K562 (cell line): ENCODE measurements around the gene RABGAP1L. TPM values are rescaled to one million over a fixed set of nuclear protein-coding genes. Genes with fewer than 3 reads are reported as not detected.

Experiments used
- ATAC-seq: fragments of 200-7000 bp; cut with Tn5 transposase; 3 replicates; pipeline ENCODE4 v1.9.1; 2020; ENCODE audit warnings: moderate library complexity
- BruUV-seq: library from RNA; stranded (reverse); fragments of 400-500 nt; replicated peaks from 2 replicates; lab custom pipeline; 2021; lab: Mats Ljungman, UMichigan
- CTCF ChIA-PET: fragments of 300-600 bp; formaldehyde crosslinking; extraction: SDS; loops from one replicate; lab custom pipeline; 2021; ENCODE audit warnings: low intra/inter-chr PET ratio; lab: Yijun Ruan, JAX
- POLR2A ChIA-PET: fragments of 300-600, 350-650 bp; sonication (Branson Sonifier 250); formaldehyde crosslinking; extraction: SDS; loops from one replicate; lab custom pipeline; 2021; ENCODE audit warnings: antibody characterized with exemption, inconsistent platforms; lab: Yijun Ruan, JAX
- DNase-seq, 4 experiments: peaks; one replicate each; pipeline versions ENCODE4 v3.0.0 to v3.0.0-alpha.2; 2011 to 2018; ENCODE audit warnings: low spot score in 3 of 4, mixed read lengths in 3 of 4; ENCODE audit errors: extremely low read depth in 1 of 4
- FAIRE-seq: peaks from 2 replicates; lab custom pipeline; 2011; peaks lifted over from hg19 to GRCh38; lab: Jason Lieb, UNC
- H2AFZ ChIP-seq: 2 replicates; pipeline ENCODE4 v1.6.0; 2011; ENCODE audit warnings: low read depth, low read length, control low read depth, inconsistent platforms
- H3K27ac ChIP-seq: fragments of 200-600 bp; 3 replicates; pipeline ENCODE4 v1.8.0; 2011; ENCODE audit warnings: low read depth, mild to moderate bottlenecking, control low read depth, inconsistent platforms, low read length, moderate library complexity, mixed read lengths; ENCODE audit errors: extremely low read depth
- H3K27me3 ChIP-seq, 2 experiments: fragments of 300-600 bp in 1 of 2; 2 replicates in 1 of 2; 3 replicates in 1 of 2; pipeline versions ENCODE4 v1.6.0 to v1.8.0; 2011; ENCODE audit warnings: inconsistent platforms in 2 of 2, low read length in 2 of 2, mild to moderate bottlenecking in 1 of 2, mixed read lengths in 1 of 2, moderate library complexity in 1 of 2; ENCODE audit not compliant: control insufficient read depth in 2 of 2, insufficient read depth in 2 of 2
- H3K36me3 ChIP-seq: fragments of 300-600 bp; 3 replicates; pipeline ENCODE4 v1.8.0; 2011; ENCODE audit warnings: mild to moderate bottlenecking, low read length, inconsistent platforms; ENCODE audit not compliant: control insufficient read depth, insufficient read depth
- H3K4me1 ChIP-seq, 2 experiments: fragments of 200-600 bp in 1 of 2; replicated peaks in 1 of 2; 2 replicates in 1 of 2; 3 replicates in 1 of 2; pipeline versions ENCODE4 v1.5.1 to v1.8.0; 2011; ENCODE audit warnings: inconsistent platforms in 2 of 2, low read length in 2 of 2, mild to moderate bottlenecking in 1 of 2, mixed read lengths in 1 of 2, moderate library complexity in 1 of 2; ENCODE audit not compliant: control insufficient read depth in 2 of 2, insufficient read depth in 2 of 2
- H3K4me2 ChIP-seq: 2 replicates; pipeline ENCODE4 v1.6.1; 2011; ENCODE audit warnings: low read length, control low read depth, inconsistent platforms, mixed read lengths; ENCODE audit not compliant: insufficient read depth
- H3K4me3 ChIP-seq: fragments of 200-600 bp; sonication (generic), shearing (Covaris generic); 2 replicates; pipeline ENCODE4 v1.5.1; 2016; ENCODE audit warnings: control low read depth, inconsistent platforms
- H3K79me2 ChIP-seq: fragments of 200-600 bp; 3 replicates; pipeline ENCODE4 v1.8.0; 2011; ENCODE audit warnings: low read length, inconsistent platforms; ENCODE audit not compliant: control insufficient read depth, insufficient read depth
- H3K9ac ChIP-seq, 2 experiments: 2 replicates each; pipeline versions ENCODE4 v1.6.0 to v1.6.1; 2011; ENCODE audit warnings: low read depth in 2 of 2, low read length in 2 of 2, control low read depth in 1 of 2, inconsistent platforms in 1 of 2, mild to moderate bottlenecking in 1 of 2, mixed read lengths in 1 of 2; ENCODE audit not compliant: insufficient read depth in 1 of 2
- H3K9me1 ChIP-seq: one replicate; pipeline ENCODE4 v1.6.0; 2011; ENCODE audit warnings: inconsistent platforms, mild to moderate bottlenecking, low read length, moderate library complexity; ENCODE audit not compliant: control insufficient read depth, insufficient read depth
- H3K9me3 ChIP-seq: replicated peaks from 2 replicates; pipeline ENCODE4 v1.5.1; 2011; ENCODE audit warnings: low read depth, low read length, inconsistent platforms; ENCODE audit not compliant: control insufficient read depth, insufficient read depth
- H4K20me1 ChIP-seq: replicated peaks from 2 replicates; pipeline ENCODE4 v1.6.1; 2011; ENCODE audit warnings: low read length, inconsistent platforms, mixed read lengths; ENCODE audit not compliant: control insufficient read depth, insufficient read depth
- ASH1L ChIP-seq: fragments of 450-650 bp; IDR thresholded peaks from 2 replicates; pipeline ENCODE4 v1.6.1; 2018; ENCODE audit warnings: borderline replicate concordance, mild to moderate bottlenecking, low read depth; ENCODE audit not compliant: partially characterized antibody
- BCOR ChIP-seq: fragments of 450-650 bp; IDR thresholded peaks from 2 replicates; pipeline ENCODE4 v1.6.1; 2016
- DIDO1 ChIP-seq: fragments of 450-650 bp; IDR thresholded peaks from 2 replicates; pipeline ENCODE4 v1.6.1; 2016; ENCODE audit warnings: low read depth, missing biosample characterization, missing genetic modification characterization
- FUS ChIP-seq: fragments of 200-400 bp; formaldehyde crosslinking; optimal IDR thresholded peaks from 2 replicates; pipeline ENCODE3; 2017; ENCODE audit warnings: low read depth, low read length
- ILK ChIP-seq: fragments of 450-650 bp; IDR thresholded peaks from 2 replicates; pipeline ENCODE4 v1.6.1; 2016; ENCODE audit warnings: missing genetic modification characterization, low read depth, mild to moderate bottlenecking, missing compliant biosample characterization, moderate library complexity, borderline replicate concordance
- JUN ChIP-seq, 2 experiments: sonication (generic) in 1 of 2; formaldehyde crosslinking in 1 of 2; IDR thresholded peaks; 2 replicates each; pipeline versions ENCODE4 v1.6.1 to v1.8.0; 2012 to 2022; ENCODE audit warnings: borderline replicate concordance in 2 of 2, mild to moderate bottlenecking in 2 of 2, improper control_type of control experiment in 1 of 2, low read depth in 1 of 2, low read length in 1 of 2, missing genetic modification reagents in 1 of 2
- NCOA4 ChIP-seq: fragments of 450-650 bp; IDR thresholded peaks from 2 replicates; pipeline ENCODE4 v1.6.1; 2018; ENCODE audit warnings: mild to moderate bottlenecking; ENCODE audit not compliant: partially characterized antibody
- NFE2L1 ChIP-seq: fragments of 450-650 bp; IDR thresholded peaks from 2 replicates; pipeline ENCODE4 v1.6.1; 2016; ENCODE audit warnings: missing genetic modification characterization, low read depth, mild to moderate bottlenecking, missing compliant biosample characterization, moderate library complexity, borderline replicate concordance
- NFIX ChIP-seq: fragments of 250-450 bp; sonication (Bioruptor Pico); IDR thresholded peaks from 2 replicates; pipeline ENCODE4 v1.4.0; 2020; ENCODE audit warnings: low read depth, mild to moderate bottlenecking, moderate library complexity
- PPARD ChIP-seq: fragments of 250-450 bp; sonication (Bioruptor Pico); IDR thresholded peaks from 2 replicates; pipeline ENCODE4 v1.8.0; 2022; ENCODE audit warnings: inconsistent platforms, mild to moderate bottlenecking, moderate library complexity
- PRPF4 ChIP-seq: fragments of 200-400 bp; formaldehyde crosslinking; IDR thresholded peaks from one replicate; pipeline ENCODE4 v1.6.1; 2017; ENCODE audit warnings: low read length, low read depth, mild to moderate bottlenecking; ENCODE audit not compliant: insufficient read depth, poor library complexity, severe bottlenecking
- TCF7 ChIP-seq: sonication (generic); IDR thresholded peaks from 2 replicates; pipeline ENCODE4 v1.6.1; 2016; ENCODE audit warnings: antibody characterized with exemption, borderline replicate concordance
- THRAP3 ChIP-seq: fragments of 450-650 bp; IDR thresholded peaks from 2 replicates; pipeline ENCODE4 v1.6.1; 2016; ENCODE audit warnings: mild to moderate bottlenecking, inconsistent platforms, borderline replicate concordance
- ZNF551 ChIP-seq: fragments of 250-450 bp; sonication (Bioruptor Pico); IDR thresholded peaks from 2 replicates; pipeline ENCODE4 v1.5.0; 2021; ENCODE audit warnings: mild to moderate bottlenecking, moderate library complexity
- WGBS: fragments of 100-300 bp; shearing (Covaris generic); methylation state at CpG from one replicate; pipeline ENCODE4 v1.1.6; 2016; ENCODE audit warnings: low coverage, mixed read lengths; ENCODE audit not compliant: insufficient coverage; ENCODE audit errors: missing lambda C conversion rate; 5-methylcytosine and 5-hydroxymethylcytosine counted together
- in situ Hi-C: fragments of 300-500 bp; cut with MboI; formaldehyde crosslinking; loops from 4 replicates; pipeline ENCODE4 v1.15.0; 2018; ENCODE audit warnings: inconsistent platforms, mixed read lengths
- intact Hi-C: fragments of 100-400 bp; cut with micrococcal nuclease; formaldehyde crosslinking; loops from 2 replicates; pipeline ENCODE4 v1.14.2; 2022
- polyA plus RNA-seq, 8 experiments: library from polyadenylated mRNA; depleted of rRNA in 4 of 8; stranded (reverse) in 5 of 8; unstranded in 3 of 8; fragments of >200 nt; fragmentation: Nextera tagmentation in 2 of 8; fragmentation: Illumina TruSeq in 1 of 8; extraction: Ambion mirVana in 2 of 8; extraction: Trizol in 1 of 8; gene quantifications; 2 replicates each; pipeline versions ENCODE4 v1.2.1 to v1.2.3, GENCODE V29; 2011 to 2014; ENCODE audit warnings: inconsistent platforms in 1 of 8, missing spikeins in 1 of 8
- total RNA-seq, 7 experiments: library from RNA; depleted of rRNA in 6 of 7; stranded (reverse); fragments of >200 nt in 6 of 7; fragmentation: Illumina TruSeq in 2 of 7; extraction: Trizol in 2 of 7; gene quantifications; 2 replicates each; pipeline versions ENCODE4 v1.2.1 to v1.2.3, GENCODE V29; 2011 to 2021; ENCODE audit warnings: low replicate concordance in 1 of 7
- TF ChIP-seq, protein P1 (sequence below): fragments of 250-450 bp; sonication (Bioruptor Pico); IDR thresholded peaks from 2 replicates; pipeline ENCODE4 v1.8.0; 2022; ENCODE audit warnings: inconsistent platforms
- TF ChIP-seq, protein P2 (sequence below): fragments of 250-450 bp; sonication (Bioruptor Pico); IDR thresholded peaks from 2 replicates; pipeline ENCODE4 v1.4.0; 2020; ENCODE audit warnings: mild to moderate bottlenecking, moderate library complexity, borderline replicate concordance
- TF ChIP-seq, protein P3 (sequence below): sonication (generic); formaldehyde crosslinking; IDR thresholded peaks from 2 replicates; pipeline ENCODE4 v1.8.0; 2022; ENCODE audit warnings: mild to moderate bottlenecking, low read depth, missing genetic modification reagents

The RABGAP1L gene
- total and polyA plus RNA-seq, 9 of the 15 experiments (the other 6 are each of a cell fraction or from before 2014, with no cell fraction given), result 16.5 to 44.9 (median 26.7) TPM

- Histone ChIP-seq H3K27ac (no peak overlapping the region), H3K4me2 (no peak overlapping the region), H3K27me3 (no peaks in the 10 kb centered on the region), H3K4me1 (peaks cover 3 to 7% of the 10 kb centered on the region in 2 experiments; a peak in 3 of 5 replicates), H4K20me1 (no peaks in the 10 kb centered on the region), H3K9ac (no peak overlapping the region), H3K79me2 (peaks cover 17% of the 10 kb centered on the region), H3K4me3 (no peak overlapping the region), H2AFZ (no peak overlapping the region), H3K9me3 (no peaks in the 10 kb centered on the region), H3K9me1 (no peaks in the 10 kb centered on the region), H3K36me3 (peaks cover 95% of the 10 kb centered on the region)
- ATAC-seq (no peak), FAIRE-seq (no peak), DNase-seq (no peak)
- in situ Hi-C loops (no loop called here), intact Hi-C loops (no loop called here)
- ChIA-PET CTCF (no interaction called here), POLR2A (interaction anchor here (0.6 to 5.5 kb wide), 5 partner anchors 8 to 1058 kb away, joined by 3 to 40 read pairs (median 24); partner anchors contain the start of genes CACYBP and MRPS14)
- WGBS, result 89% methylated on average over 4 of the region's 4 CpGs
- BruUV-seq, result no TSS peak
- TF ChIP-seq PRPF4, result no peak
- TF ChIP-seq BCOR, result no peak
- TF ChIP-seq PPARD (CRISPR knock-in tag), result no peak
- no peak for TF ChIP-seq ZNF551 (CRISPR knock-in tag)
- TF ChIP-seq TCF7, result no peak
- TF ChIP-seq, protein P1, sequence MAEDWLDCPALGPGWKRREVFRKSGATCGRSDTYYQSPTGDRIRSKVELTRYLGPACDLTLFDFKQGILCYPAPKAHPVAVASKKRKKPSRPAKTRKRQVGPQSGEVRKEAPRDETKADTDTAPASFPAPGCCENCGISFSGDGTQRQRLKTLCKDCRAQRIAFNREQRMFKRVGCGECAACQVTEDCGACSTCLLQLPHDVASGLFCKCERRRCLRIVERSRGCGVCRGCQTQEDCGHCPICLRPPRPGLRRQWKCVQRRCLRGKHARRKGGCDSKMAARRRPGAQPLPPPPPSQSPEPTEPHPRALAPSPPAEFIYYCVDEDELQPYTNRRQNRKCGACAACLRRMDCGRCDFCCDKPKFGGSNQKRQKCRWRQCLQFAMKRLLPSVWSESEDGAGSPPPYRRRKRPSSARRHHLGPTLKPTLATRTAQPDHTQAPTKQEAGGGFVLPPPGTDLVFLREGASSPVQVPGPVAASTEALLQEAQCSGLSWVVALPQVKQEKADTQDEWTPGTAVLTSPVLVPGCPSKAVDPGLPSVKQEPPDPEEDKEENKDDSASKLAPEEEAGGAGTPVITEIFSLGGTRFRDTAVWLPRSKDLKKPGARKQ (CRISPR knock-in tag), result no peak
- TF ChIP-seq NCOA4, result no peak
- no peak for TF ChIP-seq NFE2L1 (tag)
- TF ChIP-seq FUS, result no peak
- no peak for TF ChIP-seq JUN (IDR thresholded peaks at IDR 0.05; ENCODE audit: borderline replicate concordance, low read depth, low read length)
- TF ChIP-seq JUN (CRISPR knock-in tag; IDR thresholded peaks at IDR 0.05; ENCODE audit: borderline replicate concordance), result no peak
- TF ChIP-seq ILK (tag), result no peak
- TF ChIP-seq THRAP3, result no peak
- TF ChIP-seq NFIX (CRISPR knock-in tag), result no peak
- TF ChIP-seq, protein P2, sequence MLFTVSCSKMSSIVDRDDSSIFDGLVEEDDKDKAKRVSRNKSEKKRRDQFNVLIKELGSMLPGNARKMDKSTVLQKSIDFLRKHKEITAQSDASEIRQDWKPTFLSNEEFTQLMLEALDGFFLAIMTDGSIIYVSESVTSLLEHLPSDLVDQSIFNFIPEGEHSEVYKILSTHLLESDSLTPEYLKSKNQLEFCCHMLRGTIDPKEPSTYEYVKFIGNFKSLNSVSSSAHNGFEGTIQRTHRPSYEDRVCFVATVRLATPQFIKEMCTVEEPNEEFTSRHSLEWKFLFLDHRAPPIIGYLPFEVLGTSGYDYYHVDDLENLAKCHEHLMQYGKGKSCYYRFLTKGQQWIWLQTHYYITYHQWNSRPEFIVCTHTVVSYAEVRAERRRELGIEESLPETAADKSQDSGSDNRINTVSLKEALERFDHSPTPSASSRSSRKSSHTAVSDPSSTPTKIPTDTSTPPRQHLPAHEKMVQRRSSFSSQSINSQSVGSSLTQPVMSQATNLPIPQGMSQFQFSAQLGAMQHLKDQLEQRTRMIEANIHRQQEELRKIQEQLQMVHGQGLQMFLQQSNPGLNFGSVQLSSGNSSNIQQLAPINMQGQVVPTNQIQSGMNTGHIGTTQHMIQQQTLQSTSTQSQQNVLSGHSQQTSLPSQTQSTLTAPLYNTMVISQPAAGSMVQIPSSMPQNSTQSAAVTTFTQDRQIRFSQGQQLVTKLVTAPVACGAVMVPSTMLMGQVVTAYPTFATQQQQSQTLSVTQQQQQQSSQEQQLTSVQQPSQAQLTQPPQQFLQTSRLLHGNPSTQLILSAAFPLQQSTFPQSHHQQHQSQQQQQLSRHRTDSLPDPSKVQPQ (CRISPR knock-in tag), result no peak
- TF ChIP-seq ASH1L, result no peak
- TF ChIP-seq DIDO1 (tag), result no peak
- TF ChIP-seq, protein P3, sequence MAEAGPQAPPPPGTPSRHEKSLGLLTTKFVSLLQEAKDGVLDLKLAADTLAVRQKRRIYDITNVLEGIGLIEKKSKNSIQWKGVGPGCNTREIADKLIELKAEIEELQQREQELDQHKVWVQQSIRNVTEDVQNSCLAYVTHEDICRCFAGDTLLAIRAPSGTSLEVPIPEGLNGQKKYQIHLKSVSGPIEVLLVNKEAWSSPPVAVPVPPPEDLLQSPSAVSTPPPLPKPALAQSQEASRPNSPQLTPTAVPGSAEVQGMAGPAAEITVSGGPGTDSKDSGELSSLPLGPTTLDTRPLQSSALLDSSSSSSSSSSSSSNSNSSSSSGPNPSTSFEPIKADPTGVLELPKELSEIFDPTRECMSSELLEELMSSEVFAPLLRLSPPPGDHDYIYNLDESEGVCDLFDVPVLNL (CRISPR knock-in tag), result no peak
Measured at GRCh38 chr1:175015243-175015642, 855.9 kb downstream of the RABGAP1L start.
